ENCODE data around the gene EHD1.

EHD1 gene

GRCh38 chr11:64832467-64833197 is 45.8 kb downstream of the EHD1 start:
- Histone ChIP-seq H3K36me3 (ENCODE audit: insufficient read depth, low read length) (no peaks in the 10 kb centered on the region), H3K27me3 (ENCODE audit: insufficient read depth, low read length, poor library complexity, severe bottlenecking) (no peaks in the 10 kb centered on the region), H4K20me1 (ENCODE audit: insufficient read depth, low read length, poor library complexity, severe bottlenecking) (no peaks in the 10 kb centered on the region), H2AFZ (ENCODE audit: low read length) (no peak overlapping the region), H3K4me1 (ENCODE audit: insufficient read depth, low read length, poor library complexity, severe bottlenecking) (peaks cover 6% of the 10 kb centered on the region), H3K9ac (ENCODE audit: low read depth, low read length, poor library complexity, severe bottlenecking) (no peak overlapping the region), H3F3A (ENCODE audit: low read depth) (no peaks in the 10 kb centered on the region), H3K4me2 (ENCODE audit: low read depth, low read length, poor library complexity, severe bottlenecking) (no peak overlapping the region), H3K4me3 (ENCODE audit: low read length, poor library complexity, severe bottlenecking) (no peak overlapping the region), H3K9me2 (replicated peaks; ENCODE audit: low read depth, low read length) (no peaks in the 10 kb centered on the region), H3K9me3 (ENCODE audit: insufficient read depth, low read depth, low read length) (no peaks in the 10 kb centered on the region), H3K79me2 (ENCODE audit: insufficient read depth, low read length) (no peaks in the 10 kb centered on the region)
- TF ChIP-seq EZH2phosphoT487 (IDR thresholded peaks at IDR 0.05; ENCODE audit: borderline replicate concordance) = no peak
- TF ChIP-seq CTCF (conservative IDR thresholded peaks at IDR 0.05; ENCODE audit: low read length) = no peak

GRCh38 chr11:64831411-64831891 is 47.0 kb downstream of the EHD1 start:
- H3K27me3 ChIP-seq (ENCODE audit: insufficient read depth, low read length, poor library complexity, severe bottlenecking) = no peaks in the 10 kb centered on the region
- no peaks in the 10 kb centered on the region for H3K4me1 ChIP-seq (ENCODE audit: insufficient read depth, low read length, poor library complexity, severe bottlenecking)
- H2AFZ ChIP-seq (ENCODE audit: low read length) = no peak overlapping the region
- no peaks in the 10 kb centered on the region for H4K20me1 ChIP-seq (ENCODE audit: insufficient read depth, low read length, poor library complexity, severe bottlenecking)
- no peak overlapping the region for H3K4me3 ChIP-seq (ENCODE audit: low read length, poor library complexity, severe bottlenecking)
- no peaks in the 10 kb centered on the region for H3F3A ChIP-seq (ENCODE audit: low read depth)
- H3K36me3 ChIP-seq (ENCODE audit: insufficient read depth, low read length) = no peaks in the 10 kb centered on the region
- H3K9me2 ChIP-seq (replicated peaks; ENCODE audit: low read depth, low read length) = no peaks in the 10 kb centered on the region
- H3K4me2 ChIP-seq (ENCODE audit: low read depth, low read length, poor library complexity, severe bottlenecking) = no peak overlapping the region
- H3K9ac ChIP-seq (ENCODE audit: low read depth, low read length, poor library complexity, severe bottlenecking) = no peak overlapping the region
- no peaks in the 10 kb centered on the region for H3K79me2 ChIP-seq (ENCODE audit: insufficient read depth, low read length)
- no peak for TF ChIP-seq CTCF (conservative IDR thresholded peaks at IDR 0.05; ENCODE audit: low read length)
- no peak for TF ChIP-seq EZH2phosphoT487 (IDR thresholded peaks at IDR 0.05; ENCODE audit: borderline replicate concordance)
- H3K9me3 ChIP-seq (ENCODE audit: insufficient read depth, low read depth, low read length) = no peaks in the 10 kb centered on the region

- no peak overlapping the region for H3K9ac ChIP-seq (ENCODE audit: low read depth, low read length, poor library complexity, severe bottlenecking)
- no peak for TF ChIP-seq CTCF (conservative IDR thresholded peaks at IDR 0.05; ENCODE audit: low read length)
- no peak for TF ChIP-seq EZH2phosphoT487 (IDR thresholded peaks at IDR 0.05; ENCODE audit: borderline replicate concordance)
- no peaks in the 10 kb centered on the region for H4K20me1 ChIP-seq (ENCODE audit: insufficient read depth, low read length, poor library complexity, severe bottlenecking)
- H3K36me3 ChIP-seq (ENCODE audit: insufficient read depth, low read length) = no peaks in the 10 kb centered on the region
- no peak overlapping the region for H3K4me2 ChIP-seq (ENCODE audit: low read depth, low read length, poor library complexity, severe bottlenecking)
- H3K9me2 ChIP-seq (replicated peaks; ENCODE audit: low read depth, low read length) = no peaks in the 10 kb centered on the region
- no peaks in the 10 kb centered on the region for H3K4me1 ChIP-seq (ENCODE audit: insufficient read depth, low read length, poor library complexity, severe bottlenecking)
- H3K27me3 ChIP-seq (ENCODE audit: insufficient read depth, low read length, poor library complexity, severe bottlenecking) = no peaks in the 10 kb centered on the region
- no peak overlapping the region for H3K4me3 ChIP-seq (ENCODE audit: low read length, poor library complexity, severe bottlenecking)
- H2AFZ ChIP-seq (ENCODE audit: low read length) = no peak overlapping the region
- no peaks in the 10 kb centered on the region for H3K79me2 ChIP-seq (ENCODE audit: insufficient read depth, low read length)
- no peaks in the 10 kb centered on the region for H3F3A ChIP-seq (ENCODE audit: low read depth)
- no peaks in the 10 kb centered on the region for H3K9me3 ChIP-seq (ENCODE audit: insufficient read depth, low read depth, low read length)
These were observed 48.7 kb downstream of the EHD1 start for GRCh38 chr11:64829536-64830251.
